Measurements from ENCODE around the gene KCNIP1.

Gene KCNIP1

DNA sequence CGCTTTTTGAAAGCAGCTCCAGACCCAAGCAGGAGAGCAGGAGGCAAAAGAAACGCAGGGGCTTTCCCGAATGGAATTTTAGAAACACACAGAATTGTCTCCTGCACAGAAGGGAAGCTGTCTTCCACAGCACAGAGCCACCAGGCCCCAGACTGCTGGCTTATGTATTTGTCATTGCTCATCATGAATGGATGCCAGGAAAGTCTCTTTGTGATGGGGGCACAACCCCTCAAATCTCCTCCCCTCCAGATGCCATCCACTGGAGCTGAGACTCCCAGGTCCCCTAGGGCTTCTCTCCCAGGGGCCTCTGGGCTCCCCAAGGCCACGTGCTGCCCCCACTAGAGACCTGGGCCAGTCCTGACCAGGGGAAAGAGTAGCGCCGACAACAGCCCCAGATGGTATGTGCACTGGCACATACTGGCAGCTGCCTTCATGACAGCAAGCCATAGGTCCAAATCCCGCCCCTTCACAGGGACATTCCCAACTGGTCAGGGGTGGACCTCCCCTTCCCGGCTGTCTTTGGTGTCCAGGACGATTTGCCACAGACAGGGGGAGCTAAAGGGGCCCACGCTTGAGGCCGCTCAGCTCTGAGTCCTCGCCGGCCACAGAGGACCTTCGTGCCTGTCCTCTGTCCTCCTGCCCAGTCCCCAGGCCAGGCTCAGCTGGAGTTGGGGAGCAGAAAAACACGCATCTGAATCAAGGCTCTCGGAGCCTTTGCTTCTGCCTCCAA, 127.8 kb downstream of the KCNIP1 start:
- DNase-seq, result no peak

DNA sequence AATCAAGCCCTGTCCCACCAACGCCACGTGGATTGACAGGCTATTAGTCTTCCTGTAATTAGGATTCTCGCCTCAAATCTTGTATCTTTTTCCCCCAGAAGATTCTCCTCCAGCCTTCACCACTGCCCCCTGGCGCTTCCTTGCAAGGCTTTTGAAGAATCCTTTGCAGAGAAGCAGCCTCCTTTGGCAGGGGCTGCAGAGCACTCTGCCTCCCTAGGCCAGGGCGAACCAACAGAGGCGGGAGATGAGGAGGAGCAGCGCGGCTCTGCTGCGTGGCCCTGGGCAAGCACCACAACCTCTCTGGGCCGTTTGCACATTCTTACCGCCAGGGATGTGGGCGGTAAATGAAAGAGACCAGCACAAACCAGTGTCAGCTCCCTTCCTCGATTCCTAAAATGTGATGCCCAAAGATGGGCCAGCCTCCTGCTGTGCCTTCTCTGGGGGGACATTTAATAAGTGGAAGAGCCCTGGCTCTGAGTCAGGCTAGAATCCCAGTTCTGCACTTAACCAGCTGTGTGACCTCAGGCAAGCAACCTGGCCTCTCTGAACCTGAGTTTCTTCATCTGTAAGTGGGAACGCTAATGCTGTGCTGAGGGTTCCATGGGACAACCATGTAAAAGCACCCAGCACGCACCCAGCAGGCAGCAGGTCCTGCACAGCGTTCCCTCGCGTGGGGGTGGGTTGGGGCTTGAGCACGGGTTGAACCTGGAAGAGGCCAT, 128.6 kb downstream of the KCNIP1 start:
- DNase-seq, result no peak

DNA sequence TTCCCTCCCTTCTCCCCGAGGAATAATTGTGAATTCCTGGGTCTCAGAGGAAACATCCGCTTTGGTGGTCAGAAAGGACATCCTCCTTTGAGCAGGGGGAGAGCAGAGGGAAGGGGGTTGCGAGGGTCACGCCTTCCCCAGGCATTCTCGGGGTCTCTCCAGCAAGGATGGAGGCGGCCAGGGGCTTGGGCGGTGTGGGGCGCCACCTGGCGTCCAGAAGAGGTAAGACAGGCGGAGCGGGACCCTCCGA, 129.1 kb downstream of the KCNIP1 start:
- DNase-seq, result no peak

DNA sequence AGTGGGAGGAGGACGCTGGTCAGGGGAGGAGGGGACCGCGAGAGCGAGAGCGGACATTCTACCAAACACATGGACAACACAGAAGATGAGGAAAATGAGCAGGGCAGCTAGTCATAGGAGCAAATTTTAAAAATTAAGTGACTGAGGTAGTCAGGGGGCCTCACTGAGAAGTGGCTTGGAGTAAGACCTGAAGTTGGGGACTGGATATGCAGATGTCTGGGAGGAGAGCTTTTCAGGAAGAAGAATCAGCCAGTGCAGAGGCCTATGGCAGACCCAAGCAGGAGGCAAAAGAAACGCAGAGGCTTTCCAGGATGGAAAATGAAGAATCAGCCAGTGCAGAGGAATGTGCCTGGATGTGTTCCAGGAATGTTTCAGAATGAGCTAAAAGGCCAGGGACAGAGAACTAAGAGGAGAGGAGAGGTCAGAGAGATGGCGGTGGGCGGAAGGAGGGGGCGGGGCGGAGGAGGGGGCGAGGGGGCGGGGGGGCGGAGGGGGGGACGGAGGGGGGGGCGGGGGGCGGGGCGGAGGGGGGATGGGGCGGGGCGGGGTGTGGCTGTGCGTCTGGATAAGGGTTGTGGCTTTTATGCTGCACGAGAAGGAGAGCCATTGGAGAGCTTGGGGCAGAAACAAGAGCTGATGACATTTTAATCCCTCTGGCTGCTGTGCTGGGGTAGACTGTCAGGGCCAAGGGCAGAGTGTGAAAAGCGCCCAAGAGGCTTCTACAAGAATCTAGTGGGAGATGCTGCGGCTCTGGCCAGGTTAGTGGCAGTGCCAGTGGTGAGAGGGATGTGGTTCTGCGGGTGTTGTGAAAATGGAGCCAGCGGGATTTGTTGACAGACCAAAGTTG, 129.6 kb downstream of the KCNIP1 start:
- DNase-seq, result no peak

DNA sequence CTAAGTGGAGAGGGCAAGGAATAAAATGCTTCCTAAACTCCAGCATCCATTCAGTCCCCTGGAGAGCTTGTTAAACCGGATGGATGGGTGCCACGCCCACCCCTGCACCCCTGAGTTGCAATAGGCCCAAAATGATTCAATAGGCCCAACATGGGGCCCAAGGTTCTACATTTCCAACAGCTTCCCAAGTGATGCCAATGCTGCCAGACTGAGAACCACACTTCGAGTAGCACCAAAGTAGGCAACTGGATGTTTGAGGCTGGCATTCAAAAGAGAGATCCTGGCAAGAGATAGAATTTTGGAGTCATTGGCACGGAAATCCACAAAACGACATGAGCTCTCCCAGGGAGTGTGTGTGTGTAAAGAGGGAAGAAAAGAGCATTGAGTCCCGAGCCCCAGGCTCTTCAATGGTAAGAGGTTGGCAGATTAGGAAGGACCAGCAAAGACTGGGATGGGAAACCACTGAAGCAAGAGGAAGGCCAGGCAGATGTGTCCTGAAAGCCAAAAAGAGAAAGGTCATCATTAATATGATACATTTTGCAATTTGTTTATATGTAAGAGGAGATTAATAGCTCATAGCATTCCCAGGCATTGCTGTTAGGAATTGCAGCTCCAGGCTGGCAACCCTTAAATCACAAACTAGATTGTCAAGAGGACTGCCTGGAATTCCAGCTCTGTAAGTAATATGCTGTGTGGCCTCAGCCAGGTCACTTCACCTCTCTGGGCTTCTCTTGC, 130.6 kb downstream of the KCNIP1 start:
- DNase-seq, result no peak

GRCh38 chr5:170635706-170636105, 131.9 kb downstream of the KCNIP1 start:
- DNase-seq, result no peak

DNA sequence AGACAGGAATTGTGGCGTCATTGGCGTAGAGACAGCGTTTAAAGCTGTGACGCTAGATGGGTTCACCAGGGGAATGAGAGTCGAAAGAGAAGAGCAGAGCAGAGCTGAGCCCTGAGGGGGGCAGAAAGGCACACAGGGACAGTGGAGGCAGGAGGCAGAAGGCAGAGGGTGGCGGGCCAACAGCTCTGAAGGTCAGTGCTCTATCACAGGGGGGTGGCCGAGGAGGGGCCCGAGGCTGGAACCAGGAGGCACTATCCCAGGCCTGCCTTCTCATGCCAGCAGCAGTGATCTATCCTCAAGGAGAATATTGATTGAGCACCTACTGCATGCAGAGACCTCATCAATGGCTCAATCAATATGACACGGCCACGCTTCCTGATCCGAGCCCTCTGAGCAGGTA, 132.4 kb downstream of the KCNIP1 start:
- no peak for DNase-seq

GRCh38 chr5:170636801-170637477, 133.1 kb downstream of the KCNIP1 start:
- no peak for DNase-seq

GRCh38 chr5:170638051-170638450, 134.2 kb downstream of the KCNIP1 start:
- DNase-seq, result no peak

- DNase-seq, result no peak
Observed at GRCh38 chr5:170638454-170639220, 134.8 kb downstream of the KCNIP1 start.

DNA sequence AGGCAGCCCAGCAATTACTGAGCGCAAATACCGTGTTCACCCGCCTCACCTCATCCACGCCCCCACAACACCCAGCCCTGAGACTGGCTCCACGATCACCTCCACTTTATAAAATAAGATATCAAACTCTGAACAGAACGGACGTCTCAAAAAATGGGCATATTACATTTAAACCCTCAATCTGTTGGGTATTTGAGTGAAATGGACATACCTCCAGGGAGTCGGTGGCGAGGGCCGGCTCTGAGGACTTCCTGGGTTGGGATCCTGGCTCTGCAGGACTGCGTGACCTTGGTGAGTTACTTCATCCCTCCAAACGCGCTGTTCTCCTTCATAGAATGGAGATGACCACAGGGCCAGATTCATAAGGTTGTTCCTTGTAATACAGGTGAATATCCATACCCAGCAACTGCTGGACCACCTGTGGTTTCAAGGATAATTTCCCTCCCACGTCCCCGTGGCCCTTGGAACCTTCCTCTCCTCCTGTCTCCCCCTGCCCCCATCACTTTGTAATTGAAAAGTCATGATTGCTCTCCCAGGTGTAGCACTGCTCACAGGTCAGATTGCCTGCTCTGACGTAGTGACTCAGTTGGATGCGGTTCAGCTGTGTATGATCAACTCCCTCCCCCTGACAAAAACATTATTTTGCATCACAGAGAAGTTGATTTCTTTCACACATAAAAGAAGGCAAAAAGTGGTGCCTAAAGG, 135.6 kb downstream of the KCNIP1 start:
- no peak for DNase-seq

- no peak for DNase-seq
Observed at GRCh38 chr5:170640731-170641588, 137.1 kb downstream of the KCNIP1 start.

DNA sequence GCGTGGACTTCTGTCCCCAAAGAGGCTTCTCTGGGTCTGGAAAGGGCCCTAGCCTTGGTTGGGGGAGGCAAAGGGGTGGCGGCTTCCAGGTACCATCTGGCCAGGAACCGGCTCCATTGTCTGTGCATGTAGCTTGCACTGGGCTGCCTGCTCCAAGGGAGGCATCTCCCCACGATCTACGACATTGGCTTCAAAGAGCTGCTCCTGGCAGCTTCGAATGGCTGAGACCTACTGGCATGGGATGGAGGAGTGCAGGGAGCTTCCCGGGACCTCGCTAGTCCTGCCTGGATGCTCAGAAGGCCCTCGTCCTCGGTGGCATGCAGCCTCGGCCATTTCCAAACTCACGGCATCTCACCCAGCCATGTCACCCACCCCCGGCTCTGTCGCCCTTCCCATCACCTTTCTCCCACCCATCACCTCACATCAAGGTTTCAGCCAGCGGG, 137.8 kb downstream of the KCNIP1 start:
- DNase-seq, result no peak

- DNase-seq, result no peak
Observed at GRCh38 chr5:170642066-170642735, 138.4 kb downstream of the KCNIP1 start.

GRCh38 chr5:170642776-170643436, 139.1 kb downstream of the KCNIP1 start:
- DNase-seq, result no peak

DNA sequence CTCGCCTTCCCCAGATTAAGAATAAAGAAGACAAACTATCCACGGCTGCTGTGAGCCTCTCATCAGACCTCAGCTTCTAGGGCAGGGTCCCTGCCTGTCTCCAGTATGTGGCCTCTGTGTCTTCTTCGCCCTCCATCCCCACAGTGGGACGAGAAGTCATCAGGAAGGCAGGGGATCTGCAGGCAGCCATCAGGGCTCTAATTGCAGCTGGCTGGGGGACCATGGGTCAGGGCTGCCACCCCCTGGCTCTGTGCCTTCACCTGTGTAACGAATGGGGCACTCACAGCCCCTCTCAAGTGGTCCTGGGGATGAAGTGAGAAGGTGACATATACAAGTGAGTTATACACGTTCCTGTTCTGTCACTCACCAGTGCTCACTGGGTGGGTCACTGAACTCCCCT, 139.8 kb downstream of the KCNIP1 start:
- no peak for DNase-seq

- DNase-seq, result no peak
Observed at GRCh38 chr5:170644501-170644900, 140.7 kb downstream of the KCNIP1 start.

DNA sequence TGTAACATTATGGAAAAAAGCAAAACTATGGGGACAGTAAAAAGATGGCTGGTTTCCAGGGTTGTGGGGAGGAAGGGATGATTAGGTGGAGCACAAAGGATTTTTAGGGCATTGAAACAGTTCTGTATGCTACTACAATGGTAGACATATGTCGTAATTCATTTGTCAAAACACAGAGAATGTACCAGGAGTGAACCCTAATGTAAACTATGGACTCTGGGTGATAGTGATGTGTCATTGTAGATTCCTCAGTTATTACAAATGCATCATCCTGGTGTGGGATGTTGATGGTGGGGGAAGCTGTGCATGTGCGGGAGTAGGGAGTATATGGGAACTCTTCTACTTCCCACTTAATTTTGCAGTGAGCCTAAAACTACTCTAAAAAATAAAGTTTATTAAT, 144.7 kb downstream of the KCNIP1 start:
- DNase-seq, result no peak

GRCh38 chr5:170650850-170651249, 147.0 kb downstream of the KCNIP1 start:
- no peak for DNase-seq

All from activated gamma-delta T cell (primary cell).